Activated naive CD4-positive, alpha-beta T cell treated with anti-CD3 and anti-CD28 coated beads for 36 hours (primary cell): ENCODE data around the gene PAK4. TPM values are rescaled to one million over a fixed set of nuclear protein-coding genes. Genes with fewer than 3 reads are reported as not detected.
"Not testable (repeated sequence)": the region's sequence is repeated elsewhere in the genome, so short reads cannot be mapped to it uniquely, and the experiment has no call there.

ENCODE experiments used
- CTCF ChIA-PET: fragments of 350-600 bp; sonication (Branson Sonifier 250); formaldehyde crosslinking; loops from one replicate; lab custom pipeline; 2021; ENCODE audit warnings: antibody characterized with exemption; lab: Charles Lee
- DNase-seq: peaks from one replicate; pipeline ENCODE4 v3.0.0-alpha.2; 2020
- H3K27ac Mint-ChIP-seq: one replicate; pipeline ENCODE4 v1.8.0; 2021; ENCODE audit warnings: mild to moderate bottlenecking, mixed read lengths
- H3K27me3 Mint-ChIP-seq: one replicate; pipeline ENCODE4 v1.8.0; 2021; ENCODE audit warnings: low read depth, mixed read lengths
- H3K36me3 Mint-ChIP-seq: one replicate; pipeline ENCODE4 v1.8.0; 2021; ENCODE audit warnings: low read depth, mixed read lengths
- H3K4me1 Mint-ChIP-seq: one replicate; pipeline ENCODE4 v1.8.0; 2021; ENCODE audit warnings: low read depth, mixed read lengths
- H3K4me3 Mint-ChIP-seq: one replicate; pipeline ENCODE4 v1.8.0; 2021; ENCODE audit warnings: mild to moderate bottlenecking, moderate library complexity, mixed read lengths
- H3K9me3 Mint-ChIP-seq: one replicate; pipeline ENCODE4 v1.8.0; 2021; ENCODE audit warnings: mixed read lengths
- intact Hi-C: fragments of 100-400 bp; cut with micrococcal nuclease; formaldehyde crosslinking; loops from one replicate; pipeline ENCODE4 v1.15.1; 2023
- total RNA-seq, 2 experiments: library from RNA; stranded (reverse); gene quantifications; one replicate each; pipeline ENCODE4 v1.2.3, GENCODE V29; 2021

The PAK4 gene
- total RNA-seq, 2 experiments from 2014 or later: 16.9 to 18.1 TPM

DNA sequence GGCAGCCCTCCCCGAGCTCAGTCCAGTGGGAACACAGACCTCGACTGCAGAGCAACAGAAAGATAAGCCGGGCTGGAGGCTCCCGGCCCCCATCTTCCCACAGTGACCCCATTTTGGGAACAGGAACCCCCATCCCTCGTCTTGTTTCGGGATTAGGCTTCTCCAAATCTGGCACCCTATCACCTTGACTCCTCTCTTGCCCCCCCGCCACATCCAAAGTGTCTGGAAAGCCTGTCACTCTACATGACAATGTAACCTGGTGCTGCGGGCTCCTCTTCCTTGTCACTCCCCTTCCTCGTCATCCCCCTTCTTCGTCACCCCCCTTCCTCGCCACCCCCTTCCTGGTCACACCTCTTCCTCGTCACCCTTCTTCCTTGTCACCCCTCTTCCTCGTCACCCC, 10.1 kb downstream of the PAK4 start:
- no peak for DNase-seq
- H3K4me3 Mint-ChIP-seq: no peak overlapping the region
- CTCF ChIA-PET: no interaction called here
- intact Hi-C loops: no loop called here
- H3K4me1 Mint-ChIP-seq: peaks cover 27% of the 10 kb centered on the region
- no peaks in the 10 kb centered on the region for H3K9me3 Mint-ChIP-seq
- no peaks in the 10 kb centered on the region for H3K36me3 Mint-ChIP-seq
- no peaks in the 10 kb centered on the region for H3K27me3 Mint-ChIP-seq
- H3K27ac Mint-ChIP-seq: no peak overlapping the region

DNA sequence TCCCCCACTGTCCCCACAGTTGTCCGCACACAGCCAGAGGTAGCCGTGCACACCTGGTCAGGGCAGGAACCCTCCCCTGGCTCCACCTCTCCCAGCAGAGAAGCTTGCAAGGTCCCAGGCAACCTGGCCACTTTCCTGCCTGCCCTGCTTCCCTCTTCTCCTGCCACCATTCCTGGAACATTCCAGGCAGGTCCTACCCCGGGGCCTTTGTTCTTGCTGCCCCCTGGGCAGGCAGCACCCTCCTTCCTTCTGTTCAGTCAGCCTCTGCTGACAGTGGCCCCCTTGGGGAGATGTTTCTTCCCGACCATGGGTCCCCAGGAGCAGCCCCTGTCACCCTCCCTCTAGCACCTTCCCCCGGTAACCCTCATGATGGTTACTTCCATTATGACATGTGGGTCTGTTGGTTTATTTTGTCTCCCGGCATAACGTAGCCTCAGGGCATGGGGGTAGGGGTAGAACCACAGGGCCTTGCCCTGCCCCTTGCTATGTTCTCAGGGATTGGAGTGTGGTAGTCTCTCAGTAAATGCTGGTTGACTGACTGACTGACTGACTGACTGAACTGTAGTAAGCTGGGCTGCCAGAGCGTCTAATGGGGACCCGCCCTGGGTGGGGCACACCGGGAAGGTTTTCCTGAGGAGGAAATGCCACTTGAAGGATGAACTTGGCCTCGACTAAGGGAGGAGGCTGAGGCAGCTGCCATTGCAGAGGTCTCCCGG, 10.8 kb downstream of the PAK4 start:
- peaks cover 22% of the 10 kb centered on the region for H3K4me1 Mint-ChIP-seq
- H3K27me3 Mint-ChIP-seq: no peaks in the 10 kb centered on the region
- H3K27ac Mint-ChIP-seq: no peak overlapping the region
- no peaks in the 10 kb centered on the region for H3K36me3 Mint-ChIP-seq
- H3K4me3 Mint-ChIP-seq: no peak overlapping the region
- H3K9me3 Mint-ChIP-seq: no peaks in the 10 kb centered on the region
- CTCF ChIA-PET: no interaction called here
- DNase-seq: no peak
- intact Hi-C loops: no loop called here

GRCh38 chr19:39137131-39137530, 11.5 kb downstream of the PAK4 start:
- H3K9me3 Mint-ChIP-seq: no peaks in the 10 kb centered on the region
- H3K27me3 Mint-ChIP-seq: no peaks in the 10 kb centered on the region
- H3K4me1 Mint-ChIP-seq: peaks cover 14% of the 10 kb centered on the region
- H3K36me3 Mint-ChIP-seq: no peaks in the 10 kb centered on the region
- H3K27ac Mint-ChIP-seq: no peak overlapping the region
- intact Hi-C loops: no loop called here
- no peak for DNase-seq
- no peak overlapping the region for H3K4me3 Mint-ChIP-seq
- CTCF ChIA-PET: no interaction called here

- Mint-ChIP-seq H3K36me3 (no peaks in the 10 kb centered on the region), H3K4me3 (no peak overlapping the region), H3K27me3 (no peaks in the 10 kb centered on the region), H3K27ac (no peak overlapping the region), H3K4me1 (peaks cover 5% of the 10 kb centered on the region), H3K9me3 (no peaks in the 10 kb centered on the region)
- no peak for DNase-seq
- CTCF ChIA-PET: interaction anchor here (0.7 kb wide), 2 partner anchors 161 to 193 kb away, joined by 3 to 4 read pairs; no protein-coding TSS in a partner anchor
- intact Hi-C loops: no loop called here
These were observed 12.9 kb downstream of the PAK4 start for GRCh38 chr19:39138221-39139211.

DNA sequence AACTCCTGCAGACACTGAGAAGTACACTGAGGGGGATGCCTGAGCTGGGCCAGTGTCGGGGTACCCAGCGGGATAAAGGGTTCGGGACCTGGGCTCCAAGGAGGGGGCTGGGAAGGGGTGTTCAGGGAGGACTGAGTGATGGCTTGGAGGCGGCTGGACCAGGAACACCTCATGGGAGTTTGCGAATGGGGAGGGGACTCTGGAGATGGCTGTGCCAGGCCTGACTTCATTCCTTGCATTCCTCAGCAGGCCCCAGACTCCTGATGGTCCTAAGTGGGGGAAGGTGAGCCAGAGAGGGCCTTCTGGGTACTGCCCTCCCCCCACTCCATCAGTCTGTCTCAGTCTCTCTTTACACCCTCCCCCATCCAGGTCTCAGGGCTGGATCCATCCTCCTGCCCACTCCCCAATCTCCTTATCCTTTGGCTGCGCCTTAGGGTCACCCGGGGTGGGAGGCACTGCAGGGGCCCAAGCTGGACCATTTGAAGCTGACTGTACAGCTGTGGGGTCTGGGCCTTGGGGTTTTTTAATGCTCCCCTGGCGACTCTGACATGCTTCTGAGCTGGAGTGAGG, 13.8 kb downstream of the PAK4 start:
- H3K9me3 Mint-ChIP-seq: no peaks in the 10 kb centered on the region
- CTCF ChIA-PET: no interaction called here
- no peak for DNase-seq
- no peak overlapping the region for H3K4me3 Mint-ChIP-seq
- H3K36me3 Mint-ChIP-seq: no peaks in the 10 kb centered on the region
- H3K27me3 Mint-ChIP-seq: no peaks in the 10 kb centered on the region
- H3K27ac Mint-ChIP-seq: no peak overlapping the region
- H3K4me1 Mint-ChIP-seq: peaks cover 2% of the 10 kb centered on the region
- intact Hi-C loops: no loop called here

- H3K4me3 Mint-ChIP-seq: no peak overlapping the region
- peaks cover 2% of the 10 kb centered on the region for H3K4me1 Mint-ChIP-seq
- H3K9me3 Mint-ChIP-seq: no peaks in the 10 kb centered on the region
- intact Hi-C loops: no loop called here
- CTCF ChIA-PET: interaction anchor here (0.8 kb wide), 1 partner anchor 18 kb away, joined by 3 read pairs; no protein-coding TSS in a partner anchor
- no peaks in the 10 kb centered on the region for H3K27me3 Mint-ChIP-seq
- no peak for DNase-seq
- no peak overlapping the region for H3K27ac Mint-ChIP-seq
- H3K36me3 Mint-ChIP-seq: no peaks in the 10 kb centered on the region
These were observed 14.4 kb downstream of the PAK4 start for GRCh38 chr19:39139971-39140453.

DNA sequence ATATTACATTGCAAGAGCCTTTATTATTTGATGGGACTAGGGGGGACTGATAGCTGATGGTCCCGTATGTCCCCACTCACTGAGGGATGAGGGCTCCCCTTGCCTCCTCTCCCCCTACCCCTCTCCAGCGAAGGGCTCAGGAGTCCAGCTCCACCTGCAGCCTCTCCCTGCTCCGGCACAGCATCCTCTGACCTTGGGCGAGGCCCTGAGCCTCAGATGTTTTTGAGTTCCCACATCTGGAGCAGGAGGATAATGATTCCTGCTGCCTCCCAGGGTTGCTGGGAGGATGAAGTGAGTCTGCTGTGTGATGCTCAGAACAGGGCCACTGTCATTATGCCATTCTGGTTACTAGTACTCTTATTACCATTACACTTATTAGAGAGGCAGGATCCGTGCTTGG, 15.0 kb downstream of the PAK4 start:
- intact Hi-C loops: no loop called here
- Mint-ChIP-seq H3K9me3 (no peaks in the 10 kb centered on the region), H3K4me3 (no peak overlapping the region), H3K27ac (no peak overlapping the region), H3K4me1 (peaks cover 2% of the 10 kb centered on the region), H3K27me3 (no peaks in the 10 kb centered on the region), H3K36me3 (no peaks in the 10 kb centered on the region)
- DNase-seq: no peak
- CTCF ChIA-PET: interaction anchor here (0.8 kb wide), 1 partner anchor 18 kb away, joined by 3 read pairs; no protein-coding TSS in a partner anchor

DNA sequence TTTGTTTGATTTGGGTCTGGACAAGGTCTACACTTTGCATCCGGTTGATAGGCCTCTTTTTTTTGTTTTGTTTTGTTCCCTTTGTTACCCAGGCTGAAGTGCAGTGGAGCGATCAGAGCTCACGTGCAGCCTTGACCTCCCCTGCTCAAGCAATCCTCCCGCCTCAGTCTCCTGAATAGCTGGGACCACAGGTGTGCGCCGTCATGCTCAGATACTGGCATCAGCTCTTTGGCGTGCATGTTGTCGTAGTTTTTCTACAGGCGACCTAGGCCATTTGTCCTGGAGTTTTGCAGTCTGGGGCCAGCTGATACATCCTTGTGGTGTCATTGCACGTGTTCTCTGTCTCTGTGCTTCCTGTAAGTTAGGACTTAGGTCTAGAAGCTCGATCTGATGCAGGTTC, 16.3 kb downstream of the PAK4 start:
- Mint-ChIP-seq H3K36me3 (no peaks in the 10 kb centered on the region), H3K9me3 (no peaks in the 10 kb centered on the region), H3K27ac (no peak overlapping the region), H3K4me1 (peaks cover 2% of the 10 kb centered on the region), H3K27me3 (no peaks in the 10 kb centered on the region), H3K4me3 (no peak overlapping the region)
- CTCF ChIA-PET: no interaction called here
- no peak for DNase-seq
- intact Hi-C loops: no loop called here

- intact Hi-C loops: no loop called here
- CTCF ChIA-PET: interaction anchor here (1.4 kb wide), 1 partner anchor 10 kb away, joined by 5 read pairs; no protein-coding TSS in a partner anchor
- no peak overlapping the region for H3K27ac Mint-ChIP-seq
These were observed 17.0 kb downstream of the PAK4 start for GRCh38 chr19:39142630-39143029.

GRCh38 chr19:39143757-39144289, 18.2 kb downstream of the PAK4 start:
- DNase-seq, H3K4me1 Mint-ChIP-seq, intact Hi-C loops, H3K36me3 Mint-ChIP-seq, H3K27ac Mint-ChIP-seq, H3K27me3 Mint-ChIP-seq, H3K9me3 Mint-ChIP-seq, H3K4me3 Mint-ChIP-seq: not testable (repeated sequence)
- CTCF ChIA-PET: interaction anchor here (0.6 to 1.5 kb wide), 3 partner anchors 11 to 212 kb away, joined by 3 to 6 read pairs (median 5); no protein-coding TSS in a partner anchor

More at GRCh38 chr19:39142630-39143029, 17.0 kb downstream of the PAK4 start:
- no peaks in the 10 kb centered on the region for H3K36me3 Mint-ChIP-seq
- no peaks in the 10 kb centered on the region for H3K9me3 Mint-ChIP-seq
- no peak for DNase-seq
- H3K4me1 Mint-ChIP-seq: no peaks in the 10 kb centered on the region
- no peak overlapping the region for H3K4me3 Mint-ChIP-seq
- no peaks in the 10 kb centered on the region for H3K27me3 Mint-ChIP-seq

DNA sequence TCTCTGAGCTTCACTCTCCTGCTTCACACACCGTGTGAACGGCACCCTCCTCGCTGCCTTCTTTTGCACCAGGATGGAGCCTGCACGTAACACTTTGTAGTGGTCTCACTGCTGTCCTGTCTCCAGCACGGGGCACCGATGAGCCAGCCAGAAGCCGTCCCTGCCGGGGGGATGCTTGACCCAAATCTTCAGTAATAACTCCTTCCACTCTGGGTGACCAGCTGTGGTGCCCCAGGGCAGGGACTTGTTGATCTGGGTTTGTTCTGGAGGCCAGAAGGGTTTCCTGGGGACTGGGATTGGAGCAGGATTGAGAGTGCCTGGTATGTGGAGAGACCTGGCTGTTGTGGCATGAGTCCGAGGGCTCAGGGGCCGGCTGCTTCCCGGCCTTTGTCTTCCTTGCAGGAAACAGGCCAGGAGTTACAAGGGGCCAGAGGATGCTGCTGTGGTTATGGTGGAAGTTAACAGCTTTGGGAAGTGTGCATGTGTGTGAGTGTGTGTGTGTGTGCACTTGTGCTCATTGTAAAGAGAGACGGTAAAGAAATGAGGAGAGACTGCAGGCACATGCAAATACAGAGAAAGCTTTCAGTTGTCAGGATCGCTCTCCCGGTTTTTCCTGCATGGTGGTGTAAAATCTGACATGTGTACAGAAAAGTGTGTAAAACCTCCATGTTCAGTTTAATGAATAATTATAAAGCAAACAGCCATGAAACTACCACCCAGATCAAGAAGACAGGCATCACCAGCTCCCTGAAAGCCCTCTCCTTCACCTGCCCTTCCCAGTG, 18.9 kb downstream of the PAK4 start:
- H3K4me3 Mint-ChIP-seq: no peak overlapping the region
- CTCF ChIA-PET: interaction anchor here (0.5 to 1.5 kb wide), 4 partner anchors 12 to 194 kb away, joined by 5 to 8 read pairs (median 6); no protein-coding TSS in a partner anchor

More for the DNA sequence above, 18.9 kb downstream of the PAK4 start:
- DNase-seq: no peak
- no peak overlapping the region for H3K27ac Mint-ChIP-seq
- H3K4me1 Mint-ChIP-seq: no peaks in the 10 kb centered on the region
- H3K27me3 Mint-ChIP-seq: no peaks in the 10 kb centered on the region
- intact Hi-C loops: no loop called here
- peaks cover 3% of the 10 kb centered on the region for H3K36me3 Mint-ChIP-seq
- H3K9me3 Mint-ChIP-seq: no peaks in the 10 kb centered on the region
